H9 (cell line): ENCODE results near the gene HPCAL4. TPM values are rescaled to one million over a fixed set of nuclear protein-coding genes. Genes with fewer than 3 reads are reported as not detected.

Experiments used
- DNase-seq: peaks from one replicate; pipeline ENCODE4 v3.0.0-alpha.2; 2017
- H2AFZ ChIP-seq: one replicate; pipeline ENCODE4 v1.6.1; 2013; ENCODE audit warnings: mild to moderate bottlenecking, low read length, control low read depth, moderate library complexity
- H2AK5ac ChIP-seq: 2 replicates; pipeline ENCODE4 v1.6.1; 2013; ENCODE audit warnings: low read length, control low read depth, mixed read lengths; ENCODE audit not compliant: insufficient read length
- H2BK120ac ChIP-seq: one replicate; pipeline ENCODE4 v1.6.1; 2013; ENCODE audit warnings: low read depth, mild to moderate bottlenecking, low read length, control low read depth, inconsistent platforms; ENCODE audit not compliant: poor library complexity, severe bottlenecking
- H2BK12ac ChIP-seq: 2 replicates; pipeline ENCODE4 v1.6.1; 2013; ENCODE audit warnings: low read length, control low read depth, mixed read lengths, low read depth; ENCODE audit not compliant: insufficient read length
- H2BK15ac ChIP-seq: 2 replicates; pipeline ENCODE4 v1.6.1; 2013; ENCODE audit warnings: low read depth, low read length, control low read depth
- H2BK20ac ChIP-seq: one replicate; pipeline ENCODE4 v1.6.1; 2013; ENCODE audit warnings: low read depth, mild to moderate bottlenecking, low read length, control low read depth, inconsistent platforms; ENCODE audit not compliant: poor library complexity, severe bottlenecking
- H2BK5ac ChIP-seq: 2 replicates; pipeline ENCODE4 v1.6.1; 2013; ENCODE audit warnings: low read length, control low read depth, mixed read lengths; ENCODE audit not compliant: insufficient read length
- H3K14ac ChIP-seq: 2 replicates; pipeline ENCODE4 v1.6.1; 2013; ENCODE audit warnings: low read length, control low read depth; ENCODE audit not compliant: insufficient read depth
- H3K18ac ChIP-seq: 2 replicates; pipeline ENCODE4 v1.6.1; 2013; ENCODE audit warnings: low read depth, mild to moderate bottlenecking, mixed read lengths, low read length, control low read depth; ENCODE audit not compliant: insufficient read length
- H3K23ac ChIP-seq: 2 replicates; pipeline ENCODE4 v1.6.1; 2013; ENCODE audit warnings: low read length, control low read depth, mixed read lengths, low read depth; ENCODE audit not compliant: insufficient read length
- H3K23me2 ChIP-seq: 2 replicates; pipeline ENCODE4 v1.6.1; 2013; ENCODE audit warnings: low read depth, mild to moderate bottlenecking, mixed read lengths, low read length, control low read depth; ENCODE audit not compliant: insufficient read length, poor library complexity, severe bottlenecking
- H3K27ac ChIP-seq: 2 replicates; pipeline ENCODE4 v1.5.1; 2013; ENCODE audit warnings: low read length, control low read depth, mixed read lengths, low read depth; ENCODE audit not compliant: insufficient read length
- H3K27me3 ChIP-seq: 2 replicates; pipeline ENCODE4 v1.6.1; 2013; ENCODE audit warnings: low read length, control low read depth, inconsistent platforms; ENCODE audit not compliant: insufficient read depth
- H3K4ac ChIP-seq: 2 replicates; pipeline ENCODE4 v1.6.1; 2013; ENCODE audit warnings: low read depth, mild to moderate bottlenecking, control low read depth, inconsistent platforms, low read length, moderate library complexity
- H3K4me1 ChIP-seq: 2 replicates; pipeline ENCODE4 v1.6.1; 2013; ENCODE audit warnings: low read length, control low read depth, inconsistent platforms; ENCODE audit not compliant: insufficient read depth
- H3K4me2 ChIP-seq: 2 replicates; pipeline ENCODE4 v1.6.1; 2013; ENCODE audit warnings: low read length, control low read depth, mixed read lengths; ENCODE audit not compliant: insufficient read length, insufficient read depth
- H3K56ac ChIP-seq: 2 replicates; pipeline ENCODE4 v1.6.1; 2013; ENCODE audit warnings: low read depth, mild to moderate bottlenecking, mixed read lengths, low read length, control low read depth; ENCODE audit not compliant: insufficient read length
- H3K79me1 ChIP-seq: 2 replicates; pipeline ENCODE4 v1.6.1; 2013; ENCODE audit warnings: low read depth, mild to moderate bottlenecking, moderate library complexity, low read length, control low read depth, inconsistent platforms; ENCODE audit not compliant: insufficient read depth, poor library complexity, severe bottlenecking
- H3K79me2 ChIP-seq: 2 replicates; pipeline ENCODE4 v1.6.1; 2013; ENCODE audit warnings: low read length, control low read depth, inconsistent platforms; ENCODE audit not compliant: insufficient read depth
- H3K9ac ChIP-seq: 2 replicates; pipeline ENCODE4 v1.6.1; 2013; ENCODE audit warnings: low read length, control low read depth, mixed read lengths; ENCODE audit not compliant: insufficient read length; ENCODE audit errors: extremely low read depth
- H3K9me3 ChIP-seq: one replicate; pipeline ENCODE4 v1.6.1; 2013; ENCODE audit warnings: low read depth, low read length, inconsistent platforms; ENCODE audit not compliant: control insufficient read depth
- H3T11ph ChIP-seq: one replicate; pipeline ENCODE4 v1.6.1; 2013; ENCODE audit warnings: mild to moderate bottlenecking, low read length, control low read depth, inconsistent platforms
- H4K20me1 ChIP-seq: one replicate; pipeline ENCODE4 v1.6.1; 2013; ENCODE audit not compliant: control insufficient read depth, insufficient read length, insufficient read depth
- H4K5ac ChIP-seq: 2 replicates; pipeline ENCODE4 v1.6.1; 2013; ENCODE audit warnings: low read depth, mild to moderate bottlenecking, mixed read lengths, low read length, control low read depth; ENCODE audit not compliant: insufficient read length
- H4K8ac ChIP-seq: replicated peaks from 2 replicates; pipeline ENCODE4 v1.6.1; 2013; ENCODE audit warnings: low read length, control low read depth, mixed read lengths, low read depth; ENCODE audit not compliant: insufficient read length
- H4K91ac ChIP-seq: 2 replicates; pipeline ENCODE4 v1.6.1; 2013; ENCODE audit warnings: low read depth, mild to moderate bottlenecking, moderate library complexity, mixed read lengths, low read length, control low read depth; ENCODE audit not compliant: insufficient read length
- H3K27ac Mint-ChIP-seq, 3 experiments: 2 replicates in 2 of 3; 3 replicates in 1 of 3; pipeline ENCODE4 v1.8.0; 2020 to 2021; ENCODE audit warnings: mixed read lengths in 3 of 3, mild to moderate bottlenecking in 1 of 3, moderate library complexity in 1 of 3
- H3K27me3 Mint-ChIP-seq: 2 replicates; pipeline ENCODE4 v1.8.0; 2021; ENCODE audit warnings: low read depth, mild to moderate bottlenecking, moderate library complexity, mixed read lengths
- H3K36me3 Mint-ChIP-seq, 3 experiments: 2 replicates in 2 of 3; 3 replicates in 1 of 3; pipeline ENCODE4 v1.8.0; 2020 to 2021; ENCODE audit warnings: low read depth in 3 of 3, mixed read lengths in 3 of 3; ENCODE audit not compliant: insufficient read depth in 1 of 3
- H3K4me1 Mint-ChIP-seq, 2 experiments: 2 replicates each; pipeline ENCODE4 v1.8.0; 2020; ENCODE audit warnings: mixed read lengths in 2 of 2
- H3K4me3 Mint-ChIP-seq, 2 experiments: 2 replicates in 1 of 2; 3 replicates in 1 of 2; pipeline ENCODE4 v1.8.0; 2020 to 2021; ENCODE audit warnings: mild to moderate bottlenecking in 2 of 2, mixed read lengths in 2 of 2, moderate library complexity in 1 of 2
- H3K9me3 Mint-ChIP-seq, 2 experiments: 2 replicates in 1 of 2; 3 replicates in 1 of 2; pipeline ENCODE4 v1.8.0; 2020; ENCODE audit warnings: mild to moderate bottlenecking in 2 of 2, mixed read lengths in 2 of 2, moderate library complexity in 1 of 2
- WGBS: extraction: QIAGEN DNeasy Blood & Tissue Kit; methylation state at CpG from one replicate; pipeline ENCODE4 v1.1.7; 2013; ENCODE audit warnings: missing lambda C conversion rate, low lambda C conversion rate, mixed read lengths; ENCODE audit not compliant: insufficient read length; ENCODE audit errors: extremely low coverage; 5-methylcytosine and 5-hydroxymethylcytosine counted together
- total RNA-seq: library from RNA; stranded (reverse); gene quantifications from 2 replicates; pipeline ENCODE4 v1.2.1, GENCODE V29; 2021
- TF ChIP-seq, protein P1 (sequence below): fragments of 200-600 bp; sonication (generic); conservative IDR thresholded peaks from 3 replicates; pipeline ENCODE4 v1.8.0; 2021; ENCODE audit warnings: antibody characterized with exemption, mild to moderate bottlenecking

Gene HPCAL4
- total RNA-seq, 1 experiment from 2014 or later, result 0.15 TPM

DNA sequence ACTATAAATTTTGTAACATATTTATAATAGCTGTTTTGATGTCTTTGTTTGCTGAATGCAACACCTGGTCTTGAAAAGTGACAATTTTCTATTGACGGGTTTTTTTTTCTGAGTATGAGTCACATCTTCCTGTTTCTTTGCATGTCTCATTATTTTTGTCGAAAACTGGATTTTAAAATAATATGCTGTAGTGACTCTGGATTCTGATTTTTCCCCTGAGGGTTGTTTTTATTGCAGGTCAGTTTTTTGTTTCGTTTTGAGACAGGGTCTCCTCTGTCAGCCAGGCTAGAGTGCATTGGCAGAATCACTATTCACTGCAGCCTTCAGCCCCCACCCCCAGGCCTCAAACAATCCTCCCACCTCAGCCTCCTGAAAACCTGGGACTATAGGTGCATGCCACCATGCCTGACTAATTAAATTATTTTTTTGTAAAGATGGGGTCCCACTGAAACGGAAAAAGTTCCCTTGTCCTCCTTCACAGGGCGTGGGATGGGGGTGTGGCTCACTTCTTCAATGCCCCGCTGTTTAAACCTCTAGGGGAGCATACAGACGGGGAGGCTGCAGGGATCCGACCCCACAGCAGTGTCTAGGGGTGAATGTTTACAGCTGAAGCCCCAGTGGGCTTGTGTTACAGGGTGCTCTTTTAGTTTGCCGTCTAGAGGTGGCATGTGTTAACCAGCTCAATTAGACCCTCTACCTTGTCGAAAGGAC is 36.1 kb upstream of the HPCAL4 start:
- Histone ChIP-seq H3K23me2 (no peaks in the 10 kb centered on the region), H3K9ac (no peak overlapping the region), H3K18ac (no peak overlapping the region), H2BK12ac (no peak overlapping the region), H3K79me1 (no peaks in the 10 kb centered on the region), H3K9me3 (no peaks in the 10 kb centered on the region), H3K4me1 (no peaks in the 10 kb centered on the region), H3K79me2 (no peaks in the 10 kb centered on the region), H2BK15ac (no peak overlapping the region), H2AFZ (no peak overlapping the region), H3K4ac (no peak overlapping the region), H3K14ac (no peak overlapping the region), H2BK20ac (no peak overlapping the region), H2BK5ac (no peak overlapping the region), H4K91ac (no peak overlapping the region), H3K23ac (no peak overlapping the region), H4K5ac (no peak overlapping the region), H3K4me2 (no peak overlapping the region), H2BK120ac (no peak overlapping the region), H3T11ph (no peak overlapping the region), H4K8ac (no peak overlapping the region), H4K20me1 (no peaks in the 10 kb centered on the region), H3K27ac (no peak overlapping the region), H3K27me3 (peaks cover 19% of the 10 kb centered on the region; the same call in 1 of the 2 replicates), H2AK5ac (no peak overlapping the region), H3K56ac (no peak overlapping the region)
- Mint-ChIP-seq H3K27me3 (peaks cover 97% of the 10 kb centered on the region), H3K27ac (no peak overlapping the region), H3K4me1 (no peaks in the 10 kb centered on the region), H3K36me3 (no peaks in the 10 kb centered on the region), H3K9me3 (no peaks in the 10 kb centered on the region; a peak in 1 of 5 replicates), H3K4me3 (no peak overlapping the region)
- DNase-seq, result no peak
- WGBS, result no CpG with 5 or more reads among the region's 10 CpGs
- TF ChIP-seq, protein P1, sequence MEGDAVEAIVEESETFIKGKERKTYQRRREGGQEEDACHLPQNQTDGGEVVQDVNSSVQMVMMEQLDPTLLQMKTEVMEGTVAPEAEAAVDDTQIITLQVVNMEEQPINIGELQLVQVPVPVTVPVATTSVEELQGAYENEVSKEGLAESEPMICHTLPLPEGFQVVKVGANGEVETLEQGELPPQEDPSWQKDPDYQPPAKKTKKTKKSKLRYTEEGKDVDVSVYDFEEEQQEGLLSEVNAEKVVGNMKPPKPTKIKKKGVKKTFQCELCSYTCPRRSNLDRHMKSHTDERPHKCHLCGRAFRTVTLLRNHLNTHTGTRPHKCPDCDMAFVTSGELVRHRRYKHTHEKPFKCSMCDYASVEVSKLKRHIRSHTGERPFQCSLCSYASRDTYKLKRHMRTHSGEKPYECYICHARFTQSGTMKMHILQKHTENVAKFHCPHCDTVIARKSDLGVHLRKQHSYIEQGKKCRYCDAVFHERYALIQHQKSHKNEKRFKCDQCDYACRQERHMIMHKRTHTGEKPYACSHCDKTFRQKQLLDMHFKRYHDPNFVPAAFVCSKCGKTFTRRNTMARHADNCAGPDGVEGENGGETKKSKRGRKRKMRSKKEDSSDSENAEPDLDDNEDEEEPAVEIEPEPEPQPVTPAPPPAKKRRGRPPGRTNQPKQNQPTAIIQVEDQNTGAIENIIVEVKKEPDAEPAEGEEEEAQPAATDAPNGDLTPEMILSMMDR, result no peak
